Liver (tissue), 9 donors: ENCODE data around the gene KCNK17. TPM values are rescaled to one million over a fixed set of nuclear protein-coding genes. Genes with fewer than 3 reads are reported as not detected.

Source experiments
- DNase-seq: peaks from one replicate; pipeline ENCODE4 v3.0.0-alpha.2; 2017; ENCODE audit warnings: low spot score
- H3K27ac ChIP-seq, 2 donors: one replicate each; pipeline ENCODE4 v1.7.0; 2013; ENCODE audit warnings: inconsistent platforms in 2 of 2, low read length in 2 of 2, control low read depth in 1 of 2, low read depth in 1 of 2, mild to moderate bottlenecking in 1 of 2
- H3K27me3 ChIP-seq, 4 donors: one replicate each; pipeline versions ENCODE4 v1.6.1 to v1.7.0; 2013; ENCODE audit warnings: low read length in 3 of 4, inconsistent platforms in 1 of 4, mild to moderate bottlenecking in 1 of 4, moderate library complexity in 1 of 4; ENCODE audit not compliant: control insufficient read depth in 4 of 4, insufficient read depth in 4 of 4
- H3K36me3 ChIP-seq, 4 donors: one replicate each; pipeline versions ENCODE4 v1.6.1 to v1.7.0; 2013; ENCODE audit warnings: low read length in 3 of 4, mild to moderate bottlenecking in 3 of 4, low read depth in 1 of 4, moderate library complexity in 1 of 4; ENCODE audit not compliant: control insufficient read depth in 4 of 4, insufficient read depth in 3 of 4
- H3K4me1 ChIP-seq, 4 donors: one replicate each; pipeline versions ENCODE4 v1.6.1 to v1.7.0; 2013; ENCODE audit warnings: low read length in 3 of 4, mild to moderate bottlenecking in 3 of 4, moderate library complexity in 1 of 4; ENCODE audit not compliant: control insufficient read depth in 4 of 4, insufficient read depth in 4 of 4
- H3K4me3 ChIP-seq, 3 donors: one replicate each; pipeline versions ENCODE4 v1.6.1 to v1.7.0; 2013; ENCODE audit warnings: low read length in 3 of 3, control low read depth in 1 of 3, low read depth in 1 of 3, mild to moderate bottlenecking in 1 of 3
- H3K9ac ChIP-seq, 2 donors: one replicate each; pipeline ENCODE4 v1.7.0; 2013; ENCODE audit warnings: low read length in 2 of 2, mild to moderate bottlenecking in 2 of 2, moderate library complexity in 2 of 2, control low read depth in 1 of 2, low read depth in 1 of 2
- H3K9me3 ChIP-seq, 4 donors: one replicate each; pipeline versions ENCODE4 v1.6.1 to v1.7.0; 2013; ENCODE audit warnings: low read length in 3 of 4; ENCODE audit not compliant: control insufficient read depth in 4 of 4
- ATF3 ChIP-seq: IDR thresholded peaks from 2 replicates; pipeline ENCODE4 v1.6.1; 2016; ENCODE audit warnings: antibody characterized with exemption
- CTCF ChIP-seq: fragments of 150-350 bp; IDR thresholded peaks from 2 replicates; pipeline ENCODE4 v1.5.1; 2017; ENCODE audit warnings: improper control_type of control experiment, low read depth, low read length; ENCODE audit not compliant: missing input control
- EGR1 ChIP-seq, 2 donors: IDR thresholded peaks; 2 replicates each; pipeline ENCODE4 v1.6.1; 2016 to 2018; ENCODE audit warnings: antibody characterized with exemption in 2 of 2, low read depth in 2 of 2
- FOXA1 ChIP-seq: IDR thresholded peaks from 2 replicates; pipeline ENCODE4 v1.6.1; 2016; ENCODE audit warnings: antibody characterized with exemption
- FOXA2 ChIP-seq: IDR thresholded peaks from 2 replicates; pipeline ENCODE4 v1.6.1; 2016; ENCODE audit warnings: antibody characterized with exemption
- GABPA ChIP-seq, 2 donors: IDR thresholded peaks in 1 of 2; conservative IDR thresholded peaks in 1 of 2; 2 replicates each; pipeline ENCODE4 v1.6.1; 2016; ENCODE audit warnings: antibody characterized with exemption in 2 of 2, mild to moderate bottlenecking in 1 of 2, moderate library complexity in 1 of 2
- HNF4A ChIP-seq, 2 donors: conservative IDR thresholded peaks; 2 replicates each; pipeline ENCODE4 v1.6.1; 2016; ENCODE audit warnings: antibody characterized with exemption in 2 of 2, mild to moderate bottlenecking in 2 of 2
- HNF4G ChIP-seq: IDR thresholded peaks from 2 replicates; pipeline ENCODE4 v1.6.1; 2016; ENCODE audit warnings: antibody characterized with exemption
- JUND ChIP-seq, 2 donors: IDR thresholded peaks; 2 replicates each; pipeline ENCODE4 v1.6.1; 2016; ENCODE audit warnings: antibody characterized with exemption in 2 of 2
- MAX ChIP-seq: IDR thresholded peaks from 2 replicates; pipeline ENCODE4 v1.6.1; 2016; ENCODE audit warnings: antibody characterized with exemption
- NR2F2 ChIP-seq: IDR thresholded peaks from 2 replicates; pipeline ENCODE4 v1.6.1; 2016; ENCODE audit warnings: antibody characterized with exemption
- RAD21 ChIP-seq, 2 donors: IDR thresholded peaks; 2 replicates each; pipeline ENCODE4 v1.6.1; 2016; ENCODE audit warnings: antibody characterized with exemption in 2 of 2, mild to moderate bottlenecking in 2 of 2
- REST ChIP-seq: IDR thresholded peaks from 2 replicates; pipeline ENCODE4 v1.6.1; 2016; ENCODE audit warnings: antibody characterized with exemption, mild to moderate bottlenecking
- RXRA ChIP-seq, 2 donors: IDR thresholded peaks; 2 replicates each; pipeline ENCODE4 v1.6.1; 2017 to 2018; ENCODE audit warnings: antibody characterized with exemption in 2 of 2, mild to moderate bottlenecking in 1 of 2
- SP1 ChIP-seq: IDR thresholded peaks from 2 replicates; pipeline ENCODE4 v1.6.1; 2018; ENCODE audit warnings: antibody characterized with exemption, mild to moderate bottlenecking
- TAF1 ChIP-seq: conservative IDR thresholded peaks from 2 replicates; pipeline ENCODE4 v1.6.1; 2016; ENCODE audit warnings: antibody characterized with exemption, mild to moderate bottlenecking
- YY1 ChIP-seq: IDR thresholded peaks from 2 replicates; pipeline ENCODE4 v1.6.1; 2016; ENCODE audit warnings: antibody characterized with exemption, mild to moderate bottlenecking
- ZBTB33 ChIP-seq: IDR thresholded peaks from 2 replicates; pipeline ENCODE4 v1.6.1; 2016; ENCODE audit warnings: antibody characterized with exemption
- WGBS: extraction: QIAGEN DNeasy Blood & Tissue Kit; methylation state at CpG from one replicate; pipeline ENCODE4 v1.1.7; 2013; 5-methylcytosine and 5-hydroxymethylcytosine counted together
- polyA plus RNA-seq, 2 donors: library from polyadenylated mRNA; stranded (reverse) in 1 of 2; unstranded in 1 of 2; fragments of 200-250 nt in 1 of 2; fragments of >200 nt in 1 of 2; fragmentation: Nextera tagmentation in 1 of 2; extraction: Ambion mirVana in 1 of 2; gene quantifications; one replicate each; pipeline versions ENCODE4 v1.2.1 to v1.2.3, GENCODE V29; 2013 to 2015
- total RNA-seq, 2 donors: library from RNA; depleted of rRNA; stranded (reverse); fragments of >200 nt; gene quantifications; one replicate each; pipeline ENCODE4 v1.2.3, GENCODE V29; 2014
- donor health status: healthy.
- donor health status: healthy.
- donor health status: healthy.
- donor health status: healthy.
- donor health status: healthy.

Gene KCNK17
- total and polyA plus RNA-seq, 4 donors = 0.19 to 1.9 (median 0.49) TPM

GRCh38 chr6:39263303-39264037 lies 50.7 kb downstream of the KCNK17 start:
- DNase-seq = no peak

More at GRCh38 chr6:39263303-39264037, 50.7 kb downstream of the KCNK17 start:
- H3K9me3 ChIP-seq = no peaks in the 10 kb centered on the region
- H3K36me3 ChIP-seq = no peaks in the 10 kb centered on the region
- no peak overlapping the region for H3K4me3 ChIP-seq
- H3K27me3 ChIP-seq = peaks cover 0 to 2% (median 0%) of the 10 kb centered on the region in 4 donors
- WGBS = 22% methylated on average over 5 of the region's 5 CpGs
- H3K27ac ChIP-seq = peak overlapping the region; percentile 27 to 46
- peak overlapping the region in 1 of 2 donors; percentile 12 for H3K9ac ChIP-seq
- no peak for TF ChIP-seq NR2F2
- no peak for TF ChIP-seq ZBTB33
- TF ChIP-seq YY1 = peak; percentile 67
- no peak for TF ChIP-seq REST
- peak; percentile 65 to 72 for TF ChIP-seq HNF4A (conservative IDR thresholded peaks at IDR 0.05)
- TF ChIP-seq JUND (IDR thresholded peaks at IDR 0.05) = peak; percentile 55 to 82
- TF ChIP-seq FOXA2 = no peak
- TF ChIP-seq EGR1 (IDR thresholded peaks at IDR 0.05; ENCODE audit: low read depth in 2 of 2) = no peak
- TF ChIP-seq FOXA1 = no peak
- peak; percentile 46 for TF ChIP-seq ATF3
- TF ChIP-seq MAX = peak; percentile 54
- no peak for TF ChIP-seq CTCF
- TF ChIP-seq HNF4G = no peak
- TF ChIP-seq RXRA (IDR thresholded peaks at IDR 0.05) = peak; percentile 73 to 82
- TF ChIP-seq RAD21 (IDR thresholded peaks at IDR 0.05) = peak; percentile 11 to 53
- TF ChIP-seq SP1 = peak; percentile 77
- no peak for TF ChIP-seq GABPA (IDR thresholded peaks at IDR 0.05 in 1 of 2, conservative IDR thresholded peaks at IDR 0.05 in 1 of 2)
- no peak for TF ChIP-seq TAF1
- H3K4me1 ChIP-seq = peaks cover 0 to 22% (median 9%) of the 10 kb centered on the region in 4 donors
